ENCODE results near the gene DPP7. TPM values are rescaled to one million over a fixed set of nuclear protein-coding genes. Genes with fewer than 3 reads are reported as not detected.
A peak's percentile ranks its signal among the peaks of the same experiment; 100 is the strongest.

Gene DPP7
- total RNA-seq, 1 donor from 2014 or later, result 66.6 TPM

GRCh38 chr9:137156567-137157375, 42.2 kb upstream of the DPP7 start:
- Histone ChIP-seq H3K4me3 (ENCODE audit: low read depth, low read length) (peak overlapping the region; percentile 11), H3K36me3 (ENCODE audit: control insufficient read depth, insufficient read depth, low read length) (no peaks in the 10 kb centered on the region), H3K27me3 (ENCODE audit: control insufficient read depth, insufficient read depth, low read length) (peaks cover 13% of the 10 kb centered on the region)
- DNase-seq (ENCODE audit: low read depth) (no peak), FAIRE-seq (no peak)
- no peak for TF ChIP-seq CTCF (IDR thresholded peaks at IDR 0.05; ENCODE audit: insufficient read depth, low read length, severe bottlenecking)

- Histone ChIP-seq H3K27me3 (ENCODE audit: control insufficient read depth, insufficient read depth, low read length) (peaks cover 5% of the 10 kb centered on the region), H3K4me3 (ENCODE audit: low read depth, low read length) (no peak overlapping the region), H3K36me3 (ENCODE audit: control insufficient read depth, insufficient read depth, low read length) (no peaks in the 10 kb centered on the region)
- no peak for TF ChIP-seq CTCF (IDR thresholded peaks at IDR 0.05; ENCODE audit: insufficient read depth, low read length, severe bottlenecking)
- DNase-seq (ENCODE audit: low read depth) (no peak), FAIRE-seq (peak; percentile 97)
Measured at GRCh38 chr9:137152844-137153405, 38.4 kb upstream of the DPP7 start.

GRCh38 chr9:137150617-137151457, 36.3 kb upstream of the DPP7 start:
- TF ChIP-seq CTCF (IDR thresholded peaks at IDR 0.05; ENCODE audit: insufficient read depth, low read length, severe bottlenecking), result no peak
- DNase-seq (ENCODE audit: low read depth), result no peak
- Histone ChIP-seq H3K4me3 (ENCODE audit: low read depth, low read length) (no peak overlapping the region), H3K27me3 (ENCODE audit: control insufficient read depth, insufficient read depth, low read length) (peaks cover 2% of the 10 kb centered on the region), H3K36me3 (ENCODE audit: control insufficient read depth, insufficient read depth, low read length) (no peaks in the 10 kb centered on the region)
- FAIRE-seq, result no peak

GRCh38 chr9:137149942-137150616, 35.5 kb upstream of the DPP7 start:
- no peaks in the 10 kb centered on the region for H3K27me3 ChIP-seq (ENCODE audit: control insufficient read depth, insufficient read depth, low read length)
- H3K36me3 ChIP-seq (ENCODE audit: control insufficient read depth, insufficient read depth, low read length), result no peaks in the 10 kb centered on the region
- no peak for DNase-seq (ENCODE audit: low read depth)
- no peak overlapping the region for H3K4me3 ChIP-seq (ENCODE audit: low read depth, low read length)
- FAIRE-seq, result no peak
- no peak for TF ChIP-seq CTCF (IDR thresholded peaks at IDR 0.05; ENCODE audit: insufficient read depth, low read length, severe bottlenecking)

- no peak for DNase-seq (ENCODE audit: low read depth)
- no peaks in the 10 kb centered on the region for H3K36me3 ChIP-seq (ENCODE audit: control insufficient read depth, insufficient read depth, low read length)
- no peak for FAIRE-seq
- no peaks in the 10 kb centered on the region for H3K27me3 ChIP-seq (ENCODE audit: control insufficient read depth, insufficient read depth, low read length)
- no peak for TF ChIP-seq CTCF (IDR thresholded peaks at IDR 0.05; ENCODE audit: insufficient read depth, low read length, severe bottlenecking)
- no peak overlapping the region for H3K4me3 ChIP-seq (ENCODE audit: low read depth, low read length)
Measured at GRCh38 chr9:137149363-137149762, 34.8 kb upstream of the DPP7 start.

Data from bronchial epithelial cell (primary cell).